AG04450 (cell line): Measurements from ENCODE around the gene TNK1. TPM values are rescaled to one million over a fixed set of nuclear protein-coding genes. Genes with fewer than 3 reads are reported as not detected.

Experiments
- CTCF ChIA-PET: fragments of 300-600, 350-600 bp; formaldehyde crosslinking; extraction: SDS; loops from one replicate; lab custom pipeline; 2022; ENCODE audit warnings: antibody characterized with exemption, inconsistent platforms; lab: Charles Lee
- POLR2A ChIA-PET: fragments of 350-600 bp; formaldehyde crosslinking; extraction: SDS; loops from one replicate; lab custom pipeline; 2021; ENCODE audit warnings: antibody characterized with exemption, inconsistent platforms; lab: Yijun Ruan, JAX
- DNase-seq: peaks from one replicate; pipeline ENCODE4 v3.0.0-alpha.2; 2011; ENCODE audit warnings: low read depth, low spot score
- H3K27ac ChIP-seq: one replicate; pipeline ENCODE4 v1.5.1; 2012; ENCODE audit warnings: low read depth, low read length, control low read depth
- H3K27me3 ChIP-seq: one replicate; pipeline ENCODE4 v1.6.0; 2012; ENCODE audit warnings: low read length; ENCODE audit not compliant: control insufficient read depth, insufficient read depth
- H3K4me3 ChIP-seq: 2 replicates; pipeline ENCODE4 v1.5.1; 2011; ENCODE audit warnings: mild to moderate bottlenecking, low read depth, low read length, control low read depth
- H3K9me3 ChIP-seq: 2 replicates; pipeline ENCODE4 v1.5.1; 2012; ENCODE audit warnings: low read length; ENCODE audit not compliant: control insufficient read depth, insufficient read depth
- polyA plus RNA-seq: library from polyadenylated mRNA; depleted of rRNA; stranded (reverse); fragments of >200 nt; gene quantifications from 2 replicates; pipeline ENCODE4 v1.2.3, GENCODE V29; 2011
- TF ChIP-seq, protein P1 (sequence below): IDR thresholded peaks from 2 replicates; pipeline ENCODE4 v1.5.1; 2011; ENCODE audit warnings: low read depth, low read length, control low read depth, inconsistent platforms

TNK1 gene
- polyA plus RNA-seq, 1 experiment = 0.25 TPM

DNA sequence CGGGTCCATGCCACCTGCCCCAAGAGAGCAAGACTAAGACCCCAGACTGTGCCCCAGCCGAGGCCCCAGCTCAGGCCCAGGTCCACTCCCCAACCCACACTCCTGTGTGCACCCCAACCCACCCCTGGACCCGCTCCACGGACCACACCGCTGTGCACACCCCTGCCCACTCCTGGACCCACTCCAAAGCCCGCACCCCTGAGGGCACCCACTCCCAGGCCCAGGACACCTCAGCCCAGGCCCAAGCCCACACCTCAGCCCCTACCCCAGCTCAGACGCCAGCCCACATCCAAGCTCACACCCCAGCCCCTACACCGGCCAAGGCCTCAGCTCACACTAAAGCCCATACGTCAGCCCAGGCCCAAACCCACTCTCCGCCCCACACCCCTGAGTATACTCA is 48.8 kb downstream of the TNK1 start:
- H3K4me3 ChIP-seq = no peak overlapping the region
- no peak overlapping the region for H3K27ac ChIP-seq
- DNase-seq = no peak
- ChIA-PET CTCF (no interaction called here), POLR2A (no interaction called here)
- no peaks in the 10 kb centered on the region; the same call in 1 of the 2 replicates for H3K9me3 ChIP-seq
- H3K27me3 ChIP-seq = peaks cover 3% of the 10 kb centered on the region
- TF ChIP-seq, protein P1, sequence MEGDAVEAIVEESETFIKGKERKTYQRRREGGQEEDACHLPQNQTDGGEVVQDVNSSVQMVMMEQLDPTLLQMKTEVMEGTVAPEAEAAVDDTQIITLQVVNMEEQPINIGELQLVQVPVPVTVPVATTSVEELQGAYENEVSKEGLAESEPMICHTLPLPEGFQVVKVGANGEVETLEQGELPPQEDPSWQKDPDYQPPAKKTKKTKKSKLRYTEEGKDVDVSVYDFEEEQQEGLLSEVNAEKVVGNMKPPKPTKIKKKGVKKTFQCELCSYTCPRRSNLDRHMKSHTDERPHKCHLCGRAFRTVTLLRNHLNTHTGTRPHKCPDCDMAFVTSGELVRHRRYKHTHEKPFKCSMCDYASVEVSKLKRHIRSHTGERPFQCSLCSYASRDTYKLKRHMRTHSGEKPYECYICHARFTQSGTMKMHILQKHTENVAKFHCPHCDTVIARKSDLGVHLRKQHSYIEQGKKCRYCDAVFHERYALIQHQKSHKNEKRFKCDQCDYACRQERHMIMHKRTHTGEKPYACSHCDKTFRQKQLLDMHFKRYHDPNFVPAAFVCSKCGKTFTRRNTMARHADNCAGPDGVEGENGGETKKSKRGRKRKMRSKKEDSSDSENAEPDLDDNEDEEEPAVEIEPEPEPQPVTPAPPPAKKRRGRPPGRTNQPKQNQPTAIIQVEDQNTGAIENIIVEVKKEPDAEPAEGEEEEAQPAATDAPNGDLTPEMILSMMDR = no peak

DNA sequence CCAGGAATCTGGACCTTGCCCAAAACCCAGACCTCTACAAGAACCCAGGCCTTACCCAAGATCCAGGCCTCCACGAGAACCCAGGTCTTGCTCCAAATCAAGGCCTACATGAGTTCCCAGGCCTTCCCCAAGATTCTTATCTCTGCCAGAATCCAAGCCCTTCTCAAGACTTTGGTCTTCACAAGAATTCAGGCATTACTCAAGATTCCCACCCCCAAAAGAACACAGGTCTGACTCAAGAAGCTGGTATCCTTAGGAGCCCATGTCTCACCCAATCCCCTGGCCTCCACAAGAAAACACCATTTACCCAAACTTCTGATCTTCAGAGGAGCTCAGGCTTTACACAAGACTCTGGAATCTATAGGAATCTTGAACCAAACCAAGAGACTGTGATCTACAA is 50.3 kb downstream of the TNK1 start:
- H3K9me3 ChIP-seq = peaks cover 6% of the 10 kb centered on the region; the same call in 1 of the 2 replicates
- no peak overlapping the region for H3K27ac ChIP-seq
- POLR2A ChIA-PET = no interaction called here
- no peak for DNase-seq
- TF ChIP-seq, protein P1 = no peak
- H3K4me3 ChIP-seq = no peak overlapping the region
- peaks cover 4% of the 10 kb centered on the region for H3K27me3 ChIP-seq
- CTCF ChIA-PET = no interaction called here

DNA sequence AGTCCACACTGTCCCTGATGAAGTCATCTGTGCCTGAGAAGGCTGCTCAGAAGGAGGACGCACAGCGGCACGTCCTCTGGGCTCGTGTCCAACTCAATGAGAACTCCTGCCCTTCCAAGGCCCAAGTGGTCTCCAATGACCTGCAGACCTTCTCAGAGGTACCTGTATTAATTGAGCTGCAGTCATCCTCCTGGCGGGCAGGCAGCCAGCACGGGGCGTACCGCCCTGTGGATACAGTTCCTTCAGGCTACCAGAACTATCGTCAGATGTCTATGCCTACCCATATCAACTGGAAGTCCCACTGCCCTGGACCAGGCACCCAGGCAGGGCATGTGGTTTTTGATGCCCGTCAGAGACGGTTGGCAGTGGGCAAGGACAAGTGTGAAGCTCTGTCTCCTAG is 51.4 kb downstream of the TNK1 start:
- TF ChIP-seq, protein P1 = no peak
- ChIA-PET POLR2A (no interaction called here), CTCF (interaction anchor here (0.6 kb wide), 1 partner anchor 40 kb away, joined by 3 read pairs; no protein-coding TSS in a partner anchor)

DNA sequence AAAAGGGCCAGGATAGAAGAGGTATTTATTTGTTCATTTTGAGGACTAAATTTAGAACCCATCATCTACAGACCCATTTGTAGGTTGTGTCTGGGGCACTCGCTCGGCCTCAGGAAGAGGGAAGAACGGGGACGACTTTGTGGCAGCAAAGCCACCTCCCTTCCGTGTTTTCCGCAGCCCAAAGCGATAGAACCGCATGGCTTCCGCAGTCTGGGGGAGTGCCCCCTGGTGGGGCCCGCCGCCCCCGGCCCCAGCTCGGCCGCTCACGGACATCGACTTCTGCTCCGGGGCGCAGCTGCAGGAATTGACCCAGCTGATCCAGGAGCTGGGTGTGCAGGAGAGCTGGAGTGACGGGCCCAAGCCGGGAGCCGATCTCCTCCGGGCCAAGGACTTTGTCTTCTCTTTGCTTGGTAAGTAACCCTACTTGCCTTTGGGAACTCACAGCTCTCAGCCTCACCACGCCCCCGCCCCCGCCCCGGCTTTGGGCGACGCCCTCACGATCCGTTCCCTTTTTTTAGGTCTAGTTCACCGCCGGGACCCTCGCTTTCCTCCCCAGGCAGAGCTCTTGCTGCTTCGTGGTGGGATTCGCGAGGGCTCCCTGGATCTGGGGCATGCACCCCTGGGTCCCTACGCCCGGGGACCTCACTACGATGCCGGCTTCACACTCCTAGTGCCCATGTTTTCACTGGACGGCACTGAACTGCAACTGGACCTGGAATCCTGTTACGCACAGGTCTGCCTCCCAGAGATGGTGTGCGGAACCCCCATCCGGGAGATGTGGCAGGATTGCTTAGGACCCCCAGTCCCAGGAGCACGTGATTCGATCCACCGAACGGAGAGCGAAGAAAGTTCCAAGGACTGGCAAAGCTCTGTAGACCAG is 55.0 kb downstream of the TNK1 start:
- Histone ChIP-seq H3K4me3 (peak overlapping the region; percentile 45), H3K9me3 (peaks cover 6% of the 10 kb centered on the region; the same call in 1 of the 2 replicates), H3K27me3 (peaks cover 31% of the 10 kb centered on the region), H3K27ac (no peak overlapping the region)
- POLR2A ChIA-PET = interaction anchor here (1.2 to 2.7 kb wide), 3 partner anchors 8 to 48 kb away, joined by 3 to 16 read pairs (median 4); partner anchors contain the start of gene POLR2A
- TF ChIP-seq, protein P1 = peak; percentile 17; the same call in 1 of the 2 replicates
- DNase-seq = no peak
- CTCF ChIA-PET = interaction anchor here (0.6 to 3.3 kb wide), 9 partner anchors 11 to 125 kb away, joined by 3 to 14 read pairs (median 4); partner anchors contain the start of gene SENP3

More for the DNA sequence above, 51.4 kb downstream of the TNK1 start:
- H3K4me3 ChIP-seq = no peak overlapping the region
- H3K27me3 ChIP-seq = peaks cover 6% of the 10 kb centered on the region
- H3K27ac ChIP-seq = no peak overlapping the region
- H3K9me3 ChIP-seq = peaks cover 6% of the 10 kb centered on the region; the same call in 1 of the 2 replicates
- no peak for DNase-seq
